Effector memory CD4-positive, alpha-beta T cell (primary cell): ENCODE data around the gene SLC6A6.

Experiments used
- DNase-seq, 3 donors: peaks; one replicate each; pipeline ENCODE4 v3.0.0-alpha.2; 2020
- H3K27ac ChIP-seq: 2 replicates; pipeline ENCODE4 v1.7.0; 2013; ENCODE audit warnings: mild to moderate bottlenecking, low read length, moderate library complexity; ENCODE audit not compliant: insufficient read depth, poor library complexity, severe bottlenecking
- H3K27me3 ChIP-seq: replicated peaks from 2 replicates; pipeline ENCODE4 v1.7.0; 2013; ENCODE audit warnings: mild to moderate bottlenecking, low read length; ENCODE audit not compliant: insufficient read depth, control insufficient read depth, poor library complexity, severe bottlenecking
- H3K36me3 ChIP-seq: 2 replicates; pipeline ENCODE4 v1.7.0; 2013; ENCODE audit warnings: mild to moderate bottlenecking, low read length, moderate library complexity; ENCODE audit not compliant: control insufficient read depth, insufficient read depth
- H3K4me1 ChIP-seq: 2 replicates; pipeline ENCODE4 v1.7.0; 2013; ENCODE audit warnings: low read length, mild to moderate bottlenecking; ENCODE audit not compliant: control insufficient read depth, insufficient read depth, poor library complexity, severe bottlenecking
- H3K4me3 ChIP-seq: 2 replicates; pipeline ENCODE4 v1.7.0; 2013; ENCODE audit warnings: low read length, low read depth, mild to moderate bottlenecking; ENCODE audit not compliant: insufficient read depth, poor library complexity, severe bottlenecking
- H3K9me3 ChIP-seq: 2 replicates; pipeline ENCODE4 v1.7.0; 2013; ENCODE audit warnings: mild to moderate bottlenecking, low read length, moderate library complexity; ENCODE audit not compliant: control insufficient read depth

SLC6A6 gene

GRCh38 chr3:14489641-14490040, 87.2 kb downstream of the SLC6A6 start:
- H3K4me1 ChIP-seq: no peaks in the 10 kb centered on the region
- no peaks in the 10 kb centered on the region for H3K27me3 ChIP-seq
- H3K9me3 ChIP-seq: no peaks in the 10 kb centered on the region
- peaks cover 31% of the 10 kb centered on the region for H3K36me3 ChIP-seq
- no peak overlapping the region for H3K27ac ChIP-seq
- DNase-seq: no peak
- H3K4me3 ChIP-seq: no peak overlapping the region

DNA sequence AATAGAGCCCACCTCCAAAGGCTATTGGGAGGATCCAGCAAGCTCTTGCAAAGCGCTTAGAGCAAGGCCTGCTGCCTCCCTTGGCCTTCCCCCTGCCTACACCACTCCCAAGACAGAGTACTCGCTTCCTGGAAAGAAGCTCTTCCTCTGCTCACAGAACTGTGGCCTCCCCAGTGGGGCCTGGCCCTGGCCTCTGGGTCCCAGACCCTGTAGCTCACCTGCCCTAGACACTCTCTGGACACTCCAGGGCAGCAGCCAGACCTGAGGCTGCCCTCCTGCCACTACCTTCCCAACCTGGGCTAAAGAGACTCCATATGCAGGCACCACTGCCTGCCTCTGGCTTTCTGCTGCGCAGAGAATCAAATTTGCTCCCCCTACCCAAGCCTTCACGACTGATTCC, 87.8 kb downstream of the SLC6A6 start:
- H3K36me3 ChIP-seq: peaks cover 27% of the 10 kb centered on the region
- H3K27ac ChIP-seq: no peak overlapping the region
- no peaks in the 10 kb centered on the region for H3K27me3 ChIP-seq
- H3K4me1 ChIP-seq: no peaks in the 10 kb centered on the region
- H3K9me3 ChIP-seq: no peaks in the 10 kb centered on the region
- no peak overlapping the region for H3K4me3 ChIP-seq
- DNase-seq: no peak

GRCh38 chr3:14490831-14491230, 88.4 kb downstream of the SLC6A6 start:
- Histone ChIP-seq H3K27me3 (no peaks in the 10 kb centered on the region), H3K27ac (no peak overlapping the region), H3K36me3 (peaks cover 21% of the 10 kb centered on the region), H3K4me1 (no peaks in the 10 kb centered on the region), H3K9me3 (no peaks in the 10 kb centered on the region), H3K4me3 (no peak overlapping the region)
- DNase-seq: no peak

GRCh38 chr3:14491396-14492190, 89.2 kb downstream of the SLC6A6 start:
- no peak overlapping the region for H3K27ac ChIP-seq
- peaks cover 13% of the 10 kb centered on the region for H3K36me3 ChIP-seq
- DNase-seq: no peak
- no peaks in the 10 kb centered on the region for H3K9me3 ChIP-seq
- H3K27me3 ChIP-seq: no peaks in the 10 kb centered on the region
- H3K4me1 ChIP-seq: no peaks in the 10 kb centered on the region
- no peak overlapping the region for H3K4me3 ChIP-seq

- Histone ChIP-seq H3K27ac (no peak overlapping the region), H3K9me3 (no peaks in the 10 kb centered on the region), H3K4me3 (no peak overlapping the region), H3K36me3 (peaks cover 3% of the 10 kb centered on the region), H3K27me3 (no peaks in the 10 kb centered on the region), H3K4me1 (no peaks in the 10 kb centered on the region)
- no peak for DNase-seq
Observed at GRCh38 chr3:14492948-14493881, 90.8 kb downstream of the SLC6A6 start.

GRCh38 chr3:14494279-14494972, 92.0 kb downstream of the SLC6A6 start:
- no peaks in the 10 kb centered on the region for H3K27me3 ChIP-seq
- no peak for DNase-seq
- H3K9me3 ChIP-seq: no peaks in the 10 kb centered on the region
- H3K27ac ChIP-seq: no peak overlapping the region
- no peak overlapping the region for H3K4me3 ChIP-seq
- H3K4me1 ChIP-seq: no peaks in the 10 kb centered on the region
- H3K36me3 ChIP-seq: no peaks in the 10 kb centered on the region

DNA sequence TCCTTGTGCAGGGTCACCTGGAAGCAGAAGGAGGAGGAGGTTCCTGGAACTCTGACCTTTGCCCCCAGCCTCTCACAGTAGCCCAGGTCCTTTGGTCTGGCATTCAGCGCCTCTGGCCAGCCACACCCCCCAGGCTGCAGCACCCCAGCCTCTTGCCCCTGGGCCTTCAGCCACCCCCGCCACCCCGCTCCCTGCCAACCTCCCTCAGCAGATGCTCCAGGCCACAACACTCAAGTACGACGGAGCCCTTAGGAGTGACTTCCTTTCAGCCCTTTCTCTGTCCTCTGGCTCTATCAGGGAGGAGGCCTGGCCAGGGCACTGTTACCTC, 92.5 kb downstream of the SLC6A6 start:
- Histone ChIP-seq H3K36me3 (no peaks in the 10 kb centered on the region), H3K9me3 (no peaks in the 10 kb centered on the region)
- no peak for DNase-seq

DNA sequence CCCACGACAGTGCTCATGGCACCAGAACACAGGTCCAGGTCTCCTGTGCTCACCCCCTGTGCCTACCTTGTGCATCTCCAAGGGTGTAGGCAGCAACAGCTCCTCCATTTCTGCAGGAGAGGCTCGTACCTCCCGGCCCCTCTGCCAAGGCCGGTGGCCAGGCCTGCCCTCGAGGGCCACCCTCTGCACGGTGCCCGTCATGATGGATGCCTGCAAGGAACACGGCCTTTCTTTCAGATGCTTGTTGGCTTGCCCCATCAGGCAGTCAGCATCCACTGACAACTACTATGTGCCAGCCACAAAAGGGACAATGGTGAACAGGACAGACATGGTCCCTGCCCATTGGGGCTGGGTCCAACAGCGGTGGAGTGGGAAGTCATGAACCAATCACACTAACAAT, 93.9 kb downstream of the SLC6A6 start:
- H3K27me3 ChIP-seq: no peaks in the 10 kb centered on the region
- no peaks in the 10 kb centered on the region for H3K36me3 ChIP-seq
- no peaks in the 10 kb centered on the region for H3K4me1 ChIP-seq
- H3K4me3 ChIP-seq: no peak overlapping the region
- H3K9me3 ChIP-seq: no peaks in the 10 kb centered on the region
- DNase-seq: no peak
- no peak overlapping the region for H3K27ac ChIP-seq

More for the DNA sequence above, 92.5 kb downstream of the SLC6A6 start:
- Histone ChIP-seq H3K4me1 (no peaks in the 10 kb centered on the region), H3K27ac (no peak overlapping the region), H3K27me3 (no peaks in the 10 kb centered on the region), H3K4me3 (no peak overlapping the region)

DNA sequence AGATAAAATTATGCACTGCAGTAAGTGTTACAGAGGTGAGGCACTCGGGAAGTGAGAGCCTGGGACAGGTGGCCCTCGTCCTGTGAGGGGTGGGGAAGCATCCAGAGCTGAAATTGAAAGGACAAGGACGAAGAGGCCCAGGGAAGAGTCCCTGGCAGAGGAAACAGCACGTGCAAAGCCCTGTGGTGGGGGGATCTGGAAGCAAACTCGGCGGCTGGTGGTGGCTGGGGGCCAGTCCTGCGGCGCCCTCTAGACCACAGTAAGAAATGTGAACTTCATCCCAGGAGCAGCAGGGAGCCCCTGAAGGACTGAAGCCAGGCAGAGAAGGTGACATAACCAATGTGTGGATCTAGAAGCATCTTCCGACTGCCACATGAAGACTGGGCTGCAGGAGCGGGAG, 94.9 kb downstream of the SLC6A6 start:
- DNase-seq: no peak

More for the DNA sequence above, 94.9 kb downstream of the SLC6A6 start:
- H3K4me3 ChIP-seq: no peak overlapping the region
- no peaks in the 10 kb centered on the region for H3K9me3 ChIP-seq
- H3K27me3 ChIP-seq: no peaks in the 10 kb centered on the region
- H3K36me3 ChIP-seq: no peaks in the 10 kb centered on the region
- no peak overlapping the region for H3K27ac ChIP-seq
- no peaks in the 10 kb centered on the region for H3K4me1 ChIP-seq
